NCI-H2029 (cell line): ENCODE measurements around the gene PHLPP1.
"Not testable (repeated sequence)": the region's sequence is repeated elsewhere in the genome, so short reads cannot be mapped to it uniquely, and the experiment has no call there.

Experiments
- DNase-seq: peaks from one replicate; lab custom pipeline; 2025; lab: John Stamatoyannopoulos, UW

The PHLPP1 gene

GRCh38 chr18:62894681-62895390 lies 179.5 kb downstream of the PHLPP1 start:
- DNase-seq: no peak

GRCh38 chr18:62897153-62897552 lies 181.8 kb downstream of the PHLPP1 start:
- no peak for DNase-seq

- DNase-seq: no peak
Measured at GRCh38 chr18:62898359-62898758, 183.0 kb downstream of the PHLPP1 start.

- DNase-seq: no peak
Measured at GRCh38 chr18:62899534-62899933, 184.2 kb downstream of the PHLPP1 start.

- DNase-seq: no peak
Measured at GRCh38 chr18:62900132-62900883, 185.0 kb downstream of the PHLPP1 start.

GRCh38 chr18:62902776-62903175 lies 187.4 kb downstream of the PHLPP1 start:
- no peak for DNase-seq

- DNase-seq: no peak
Measured at GRCh38 chr18:62904396-62905285, 189.3 kb downstream of the PHLPP1 start.

- DNase-seq: no peak
Measured at GRCh38 chr18:62912885-62913284, 197.5 kb downstream of the PHLPP1 start.

GRCh38 chr18:62913824-62914223 lies 198.5 kb downstream of the PHLPP1 start:
- DNase-seq: not testable (repeated sequence)

- DNase-seq: no peak
Measured at GRCh38 chr18:62914871-62915392, 199.6 kb downstream of the PHLPP1 start.

GRCh38 chr18:62918361-62918760 lies 203.0 kb downstream of the PHLPP1 start:
- no peak for DNase-seq

- DNase-seq: no peak
Measured at GRCh38 chr18:62919109-62919838, 203.9 kb downstream of the PHLPP1 start.

GRCh38 chr18:62925031-62925688 lies 209.8 kb downstream of the PHLPP1 start:
- DNase-seq: no peak

- DNase-seq: no peak
Measured at GRCh38 chr18:62928326-62928725, 213.0 kb downstream of the PHLPP1 start.

GRCh38 chr18:62933261-62933887 lies 218.0 kb downstream of the PHLPP1 start:
- DNase-seq: no peak

GRCh38 chr18:62935994-62936393 lies 220.7 kb downstream of the PHLPP1 start:
- DNase-seq: no peak

GRCh38 chr18:62937065-62937464 lies 221.7 kb downstream of the PHLPP1 start:
- DNase-seq: no peak

GRCh38 chr18:62938006-62938405 lies 222.7 kb downstream of the PHLPP1 start:
- DNase-seq: no peak

GRCh38 chr18:62938487-62938886 lies 223.1 kb downstream of the PHLPP1 start:
- no peak for DNase-seq

GRCh38 chr18:62939433-62939832 lies 224.1 kb downstream of the PHLPP1 start:
- no peak for DNase-seq

- no peak for DNase-seq
Measured at GRCh38 chr18:62939926-62940325, 224.6 kb downstream of the PHLPP1 start.
